ENCODE results near the gene SNX14.

The SNX14 gene

DNA sequence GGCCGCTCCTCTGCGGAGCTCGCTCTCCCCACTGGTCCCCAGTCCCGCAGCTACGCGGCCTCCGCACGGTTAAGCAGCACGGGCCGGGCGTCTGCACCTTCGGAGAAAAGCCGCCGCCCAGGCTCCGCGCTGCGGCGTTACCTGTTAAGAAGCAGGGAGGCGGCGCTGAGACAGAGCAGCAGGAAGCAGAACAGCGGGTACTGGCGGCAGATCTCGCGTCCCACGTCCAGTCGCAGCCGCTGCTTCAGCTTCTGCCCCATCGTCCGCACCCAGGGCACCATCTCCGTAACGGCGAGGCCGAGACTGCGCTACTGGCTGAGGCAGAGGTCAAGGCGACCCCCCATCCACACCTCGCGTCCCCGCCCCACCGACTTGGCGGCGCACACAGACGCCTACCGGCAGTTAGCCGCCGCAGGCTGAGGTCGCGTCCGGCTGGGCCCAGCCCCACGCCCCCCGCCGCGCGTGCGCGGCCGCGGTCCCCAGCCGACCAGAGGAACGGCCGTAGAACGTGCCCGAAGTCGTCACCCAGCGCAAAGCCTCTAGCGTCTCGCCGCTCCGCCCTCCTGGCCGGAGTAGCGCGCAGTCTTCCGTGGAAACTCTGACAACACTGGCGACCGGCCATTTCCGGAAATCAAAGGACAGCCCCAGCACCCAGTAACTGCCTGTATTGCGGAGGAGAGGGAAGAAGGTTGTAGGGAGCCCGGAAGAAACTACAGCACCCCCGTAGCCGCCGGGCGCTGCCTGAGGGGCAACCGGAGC is at the start of gene SNX14 (continued):
- TF ChIP-seq ZNF140 (tag by site-specific recombination; IDR thresholded peaks at IDR 0.05) (no peak), ZNF184 (tag by site-specific recombination; IDR thresholded peaks at IDR 0.05) (no peak), GFI1B (tag by site-specific recombination; IDR thresholded peaks at IDR 0.05) (0 out of 2 replicates have a peak, but pooled peaks have one; percentile 47), ZNF114 (tag by site-specific recombination; IDR thresholded peaks at IDR 0.05) (no peak), SETDB1 (IDR thresholded peaks at IDR 0.05; ENCODE audit: insufficient read length, low read length) (no peak), MYNN (tag by site-specific recombination; IDR thresholded peaks at IDR 0.05; ENCODE audit: borderline replicate concordance) (no peak), FEZF1 (tag by site-specific recombination; IDR thresholded peaks at IDR 0.05) (peak; percentile 40), ZIC2 (tag by site-specific recombination; IDR thresholded peaks at IDR 0.05) (peak; percentile 81), ZBTB21 (tag by site-specific recombination; IDR thresholded peaks at IDR 0.05) (no peak), ZNF621 (tag by site-specific recombination; IDR thresholded peaks at IDR 0.05) (no peak), ZNF426 (tag by site-specific recombination; IDR thresholded peaks at IDR 0.05) (no peak), ZNF324 (tag by site-specific recombination; IDR thresholded peaks at IDR 0.05) (peak; percentile 18; the same call in 1 of the 2 replicates)
- TF ChIP-seq, protein P1, sequence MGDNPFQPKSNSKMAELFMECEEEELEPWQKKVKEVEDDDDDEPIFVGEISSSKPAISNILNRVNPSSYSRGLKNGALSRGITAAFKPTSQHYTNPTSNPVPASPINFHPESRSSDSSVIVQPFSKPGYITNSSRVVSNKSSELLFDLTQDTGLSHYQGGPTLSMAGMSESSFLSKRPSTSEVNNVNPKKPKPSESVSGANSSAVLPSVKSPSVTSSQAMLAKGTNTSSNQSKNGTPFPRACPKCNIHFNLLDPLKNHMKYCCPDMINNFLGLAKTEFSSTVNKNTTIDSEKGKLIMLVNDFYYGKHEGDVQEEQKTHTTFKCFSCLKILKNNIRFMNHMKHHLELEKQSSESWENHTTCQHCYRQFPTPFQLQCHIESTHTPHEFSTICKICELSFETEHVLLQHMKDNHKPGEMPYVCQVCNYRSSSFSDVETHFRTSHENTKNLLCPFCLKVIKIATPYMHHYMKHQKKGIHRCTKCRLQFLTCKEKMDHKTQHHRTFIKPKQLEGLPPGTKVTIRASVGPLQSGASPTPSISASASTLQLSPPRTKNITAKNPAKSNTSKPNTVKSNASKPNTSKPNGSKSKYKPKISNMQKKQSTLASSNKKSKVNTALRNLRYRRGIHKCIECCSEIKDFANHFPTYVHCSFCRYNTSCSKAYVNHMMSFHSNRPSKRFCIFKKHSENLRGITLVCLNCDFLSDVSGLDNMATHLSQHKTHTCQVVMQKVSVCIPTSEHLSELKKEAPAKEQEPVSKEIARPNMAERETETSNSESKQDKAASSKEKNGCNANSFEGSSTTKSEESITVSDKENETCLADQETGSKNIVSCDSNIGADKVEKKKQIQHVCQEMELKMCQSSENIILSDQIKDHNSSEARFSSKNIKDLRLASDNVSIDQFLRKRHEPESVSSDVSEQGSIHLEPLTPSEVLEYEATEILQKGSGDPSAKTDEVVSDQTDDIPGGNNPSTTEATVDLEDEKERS (tag by site-specific recombination; IDR thresholded peaks at IDR 0.05) = no peak
- TF ChIP-seq, protein P2, sequence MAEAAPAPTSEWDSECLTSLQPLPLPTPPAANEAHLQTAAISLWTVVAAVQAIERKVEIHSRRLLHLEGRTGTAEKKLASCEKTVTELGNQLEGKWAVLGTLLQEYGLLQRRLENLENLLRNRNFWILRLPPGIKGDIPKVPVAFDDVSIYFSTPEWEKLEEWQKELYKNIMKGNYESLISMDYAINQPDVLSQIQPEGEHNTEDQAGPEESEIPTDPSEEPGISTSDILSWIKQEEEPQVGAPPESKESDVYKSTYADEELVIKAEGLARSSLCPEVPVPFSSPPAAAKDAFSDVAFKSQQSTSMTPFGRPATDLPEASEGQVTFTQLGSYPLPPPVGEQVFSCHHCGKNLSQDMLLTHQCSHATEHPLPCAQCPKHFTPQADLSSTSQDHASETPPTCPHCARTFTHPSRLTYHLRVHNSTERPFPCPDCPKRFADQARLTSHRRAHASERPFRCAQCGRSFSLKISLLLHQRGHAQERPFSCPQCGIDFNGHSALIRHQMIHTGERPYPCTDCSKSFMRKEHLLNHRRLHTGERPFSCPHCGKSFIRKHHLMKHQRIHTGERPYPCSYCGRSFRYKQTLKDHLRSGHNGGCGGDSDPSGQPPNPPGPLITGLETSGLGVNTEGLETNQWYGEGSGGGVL (tag by site-specific recombination; IDR thresholded peaks at IDR 0.05) = 0 out of 2 replicates have a peak, but pooled peaks have one; percentile 18
- TF ChIP-seq, protein P3, sequence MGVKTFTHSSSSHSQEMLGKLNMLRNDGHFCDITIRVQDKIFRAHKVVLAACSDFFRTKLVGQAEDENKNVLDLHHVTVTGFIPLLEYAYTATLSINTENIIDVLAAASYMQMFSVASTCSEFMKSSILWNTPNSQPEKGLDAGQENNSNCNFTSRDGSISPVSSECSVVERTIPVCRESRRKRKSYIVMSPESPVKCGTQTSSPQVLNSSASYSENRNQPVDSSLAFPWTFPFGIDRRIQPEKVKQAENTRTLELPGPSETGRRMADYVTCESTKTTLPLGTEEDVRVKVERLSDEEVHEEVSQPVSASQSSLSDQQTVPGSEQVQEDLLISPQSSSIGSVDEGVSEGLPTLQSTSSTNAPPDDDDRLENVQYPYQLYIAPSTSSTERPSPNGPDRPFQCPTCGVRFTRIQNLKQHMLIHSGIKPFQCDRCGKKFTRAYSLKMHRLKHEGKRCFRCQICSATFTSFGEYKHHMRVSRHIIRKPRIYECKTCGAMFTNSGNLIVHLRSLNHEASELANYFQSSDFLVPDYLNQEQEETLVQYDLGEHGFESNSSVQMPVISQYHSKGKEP (tag by site-specific recombination; IDR thresholded peaks at IDR 0.05) = no peak
- TF ChIP-seq, protein P4, sequence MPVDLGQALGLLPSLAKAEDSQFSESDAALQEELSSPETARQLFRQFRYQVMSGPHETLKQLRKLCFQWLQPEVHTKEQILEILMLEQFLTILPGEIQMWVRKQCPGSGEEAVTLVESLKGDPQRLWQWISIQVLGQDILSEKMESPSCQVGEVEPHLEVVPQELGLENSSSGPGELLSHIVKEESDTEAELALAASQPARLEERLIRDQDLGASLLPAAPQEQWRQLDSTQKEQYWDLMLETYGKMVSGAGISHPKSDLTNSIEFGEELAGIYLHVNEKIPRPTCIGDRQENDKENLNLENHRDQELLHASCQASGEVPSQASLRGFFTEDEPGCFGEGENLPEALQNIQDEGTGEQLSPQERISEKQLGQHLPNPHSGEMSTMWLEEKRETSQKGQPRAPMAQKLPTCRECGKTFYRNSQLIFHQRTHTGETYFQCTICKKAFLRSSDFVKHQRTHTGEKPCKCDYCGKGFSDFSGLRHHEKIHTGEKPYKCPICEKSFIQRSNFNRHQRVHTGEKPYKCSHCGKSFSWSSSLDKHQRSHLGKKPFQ (tag by site-specific recombination; IDR thresholded peaks at IDR 0.05) = no peak
- TF ChIP-seq, protein P5, sequence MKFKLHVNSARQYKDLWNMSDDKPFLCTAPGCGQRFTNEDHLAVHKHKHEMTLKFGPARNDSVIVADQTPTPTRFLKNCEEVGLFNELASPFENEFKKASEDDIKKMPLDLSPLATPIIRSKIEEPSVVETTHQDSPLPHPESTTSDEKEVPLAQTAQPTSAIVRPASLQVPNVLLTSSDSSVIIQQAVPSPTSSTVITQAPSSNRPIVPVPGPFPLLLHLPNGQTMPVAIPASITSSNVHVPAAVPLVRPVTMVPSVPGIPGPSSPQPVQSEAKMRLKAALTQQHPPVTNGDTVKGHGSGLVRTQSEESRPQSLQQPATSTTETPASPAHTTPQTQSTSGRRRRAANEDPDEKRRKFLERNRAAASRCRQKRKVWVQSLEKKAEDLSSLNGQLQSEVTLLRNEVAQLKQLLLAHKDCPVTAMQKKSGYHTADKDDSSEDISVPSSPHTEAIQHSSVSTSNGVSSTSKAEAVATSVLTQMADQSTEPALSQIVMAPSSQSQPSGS (tag by site-specific recombination; IDR thresholded peaks at IDR 0.05; ENCODE audit: low read depth) = 0 out of 2 replicates have a peak, but pooled peaks have one; percentile 8
- TF ChIP-seq, protein P6, sequence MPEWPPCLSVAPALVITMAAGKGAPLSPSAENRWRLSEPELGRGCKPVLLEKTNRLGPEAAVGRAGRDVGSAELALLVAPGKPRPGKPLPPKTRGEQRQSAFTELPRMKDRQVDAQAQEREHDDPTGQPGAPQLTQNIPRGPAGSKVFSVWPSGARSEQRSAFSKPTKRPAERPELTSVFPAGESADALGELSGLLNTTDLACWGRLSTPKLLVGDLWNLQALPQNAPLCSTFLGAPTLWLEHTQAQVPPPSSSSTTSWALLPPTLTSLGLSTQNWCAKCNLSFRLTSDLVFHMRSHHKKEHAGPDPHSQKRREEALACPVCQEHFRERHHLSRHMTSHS (tag by site-specific recombination; IDR thresholded peaks at IDR 0.05) = no peak
- TF ChIP-seq, protein P7, sequence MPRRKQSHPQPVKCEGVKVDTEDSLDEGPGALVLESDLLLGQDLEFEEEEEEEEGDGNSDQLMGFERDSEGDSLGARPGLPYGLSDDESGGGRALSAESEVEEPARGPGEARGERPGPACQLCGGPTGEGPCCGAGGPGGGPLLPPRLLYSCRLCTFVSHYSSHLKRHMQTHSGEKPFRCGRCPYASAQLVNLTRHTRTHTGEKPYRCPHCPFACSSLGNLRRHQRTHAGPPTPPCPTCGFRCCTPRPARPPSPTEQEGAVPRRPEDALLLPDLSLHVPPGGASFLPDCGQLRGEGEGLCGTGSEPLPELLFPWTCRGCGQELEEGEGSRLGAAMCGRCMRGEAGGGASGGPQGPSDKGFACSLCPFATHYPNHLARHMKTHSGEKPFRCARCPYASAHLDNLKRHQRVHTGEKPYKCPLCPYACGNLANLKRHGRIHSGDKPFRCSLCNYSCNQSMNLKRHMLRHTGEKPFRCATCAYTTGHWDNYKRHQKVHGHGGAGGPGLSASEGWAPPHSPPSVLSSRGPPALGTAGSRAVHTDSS (tag by site-specific recombination; IDR thresholded peaks at IDR 0.05) = peak; percentile 29; the same call in 1 of the 2 replicates
- TF ChIP-seq, protein P8, sequence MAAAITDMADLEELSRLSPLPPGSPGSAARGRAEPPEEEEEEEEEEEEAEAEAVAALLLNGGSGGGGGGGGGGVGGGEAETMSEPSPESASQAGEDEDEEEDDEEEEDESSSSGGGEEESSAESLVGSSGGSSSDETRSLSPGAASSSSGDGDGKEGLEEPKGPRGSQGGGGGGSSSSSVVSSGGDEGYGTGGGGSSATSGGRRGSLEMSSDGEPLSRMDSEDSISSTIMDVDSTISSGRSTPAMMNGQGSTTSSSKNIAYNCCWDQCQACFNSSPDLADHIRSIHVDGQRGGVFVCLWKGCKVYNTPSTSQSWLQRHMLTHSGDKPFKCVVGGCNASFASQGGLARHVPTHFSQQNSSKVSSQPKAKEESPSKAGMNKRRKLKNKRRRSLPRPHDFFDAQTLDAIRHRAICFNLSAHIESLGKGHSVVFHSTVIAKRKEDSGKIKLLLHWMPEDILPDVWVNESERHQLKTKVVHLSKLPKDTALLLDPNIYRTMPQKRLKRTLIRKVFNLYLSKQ (tag by site-specific recombination; IDR thresholded peaks at IDR 0.05; ENCODE audit: borderline replicate concordance) = no peak
